Prostate gland (tissue), 2 donors: ENCODE measurements around the gene OST4. TPM values are rescaled to one million over a fixed set of nuclear protein-coding genes. Genes with fewer than 3 reads are reported as not detected.
"Not testable (repeated sequence)": the region's sequence is repeated elsewhere in the genome, so short reads cannot be mapped to it uniquely, and the experiment has no call there.

Experiments
- DNase-seq: peaks from one replicate; pipeline ENCODE4 v3.0.0-alpha.2; 2019; ENCODE audit warnings: low spot score
- H3K27ac ChIP-seq, 2 donors: fragments of 200-600 bp; sonication (generic); 2 replicates each; pipeline ENCODE4 v1.5.1; 2017 to 2019
- H3K27me3 ChIP-seq: fragments of 200-600 bp; sonication (generic); replicated peaks from 2 replicates; pipeline ENCODE4 v1.5.1; 2019; ENCODE audit not compliant: insufficient read depth
- H3K36me3 ChIP-seq, 2 donors: fragments of 200-600 bp; sonication (generic); 1 replicate in 1 of 2; 2 replicates in 1 of 2; pipeline versions ENCODE4 v1.5.1 to v1.8.1; 2017 to 2019
- H3K4me1 ChIP-seq: fragments of 200-600 bp; sonication (generic); replicated peaks from 2 replicates; pipeline ENCODE4 v1.5.1; 2019
- H3K4me3 ChIP-seq, 2 donors: fragments of 200-600 bp; sonication (generic); 2 replicates each; pipeline ENCODE4 v1.5.1; 2017 to 2019
- H3K9me3 ChIP-seq: fragments of 200-600 bp; sonication (generic); 2 replicates; pipeline ENCODE4 v1.5.1; 2017
- CTCF ChIP-seq, 4 experiments: fragments of 200-600 bp in 2 of 4; fragments of 450-650 bp in 2 of 4; sonication (generic) in 2 of 4; IDR thresholded peaks; 1 replicate in 3 of 4; 2 replicates in 1 of 4; pipeline ENCODE4 v1.5.1; 2016 to 2019; ENCODE audit warnings: antibody characterized with exemption in 4 of 4, mild to moderate bottlenecking in 2 of 4, moderate library complexity in 2 of 4
- POLR2A ChIP-seq: fragments of 450-650 bp; IDR thresholded peaks from one replicate; pipeline ENCODE4 v1.6.1; 2016; ENCODE audit warnings: antibody characterized with exemption, mild to moderate bottlenecking
- POLR2AphosphoS5 ChIP-seq: sonication (generic); formaldehyde crosslinking; IDR thresholded peaks from one replicate; pipeline ENCODE4 v1.6.1; 2017; ENCODE audit warnings: antibody characterized with exemption
- WGBS: methylation state at CpG from one replicate; pipeline ENCODE4 v1.1.5; 2018; 5-methylcytosine and 5-hydroxymethylcytosine counted together
- intact Hi-C: fragments of 100-400 bp; cut with DNase I; formaldehyde crosslinking; loops from one replicate; pipeline ENCODE4 v1.14.2; 2022
- total RNA-seq, 2 donors: library from RNA; depleted of rRNA; stranded (reverse); fragments of >200 nt; gene quantifications; one replicate each; pipeline ENCODE4 v1.1.0, GENCODE V29; 2016

OST4 gene
- total RNA-seq, result 100 to 1,000 TPM; 246 to 317 TPM

- Histone ChIP-seq H3K36me3 (no peaks in the 10 kb centered on the region), H3K4me1 (no peaks in the 10 kb centered on the region), H3K27me3 (no peaks in the 10 kb centered on the region), H3K9me3 (no peaks in the 10 kb centered on the region), H3K27ac (peak within 1 kb of the TSS; percentile 86 to 93), H3K4me3 (peak within 1 kb of the TSS; percentile 71 to 98)
- DNase-seq, result peak; percentile 94
- TF ChIP-seq POLR2AphosphoS5 (peak; percentile 84), POLR2A (peak; percentile 81), CTCF (IDR thresholded peaks at IDR 0.05) (peak in 3 of 4 experiments; percentile 7 to 30 (median 29))
- 0% methylated on average over 46 of the region's 86 CpGs for WGBS
- intact Hi-C loops, result loop anchor here (2.0 to 10.0 kb wide), 2 partner anchors 19 to 727 kb away; partner anchors contain the start of genes ADGRF3 and SELENOI
These were observed at the start of gene OST4 for GRCh38 chr2:27071277-27071989. Gene OST4 (minus strand): TSS chr2:27071654.

DNA sequence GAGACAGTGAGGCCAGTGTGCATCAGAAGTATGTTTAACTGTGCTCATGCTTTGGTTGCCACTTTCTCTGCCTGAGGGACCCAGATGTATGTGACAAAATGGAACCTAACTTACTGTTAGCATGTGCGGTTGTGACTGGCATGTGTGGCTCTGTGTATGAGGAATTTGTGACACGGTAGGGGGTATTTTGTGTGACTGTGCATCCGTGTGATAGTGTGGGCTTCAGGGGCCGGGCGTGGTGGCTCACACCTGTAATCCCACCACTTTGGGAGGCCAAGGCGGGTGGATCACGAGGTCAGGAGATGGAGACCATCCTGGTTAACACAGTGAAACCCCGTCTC is 47.8 kb upstream of the OST4 start:
- H3K4me1 ChIP-seq, DNase-seq, intact Hi-C loops, H3K27ac ChIP-seq, H3K9me3 ChIP-seq, H3K27me3 ChIP-seq, H3K36me3 ChIP-seq: not testable (repeated sequence)
- H3K4me3 ChIP-seq, result peak overlapping the region; percentile 28 to 36
- 83% methylated on average over 8 of the region's 8 CpGs for WGBS

DNA sequence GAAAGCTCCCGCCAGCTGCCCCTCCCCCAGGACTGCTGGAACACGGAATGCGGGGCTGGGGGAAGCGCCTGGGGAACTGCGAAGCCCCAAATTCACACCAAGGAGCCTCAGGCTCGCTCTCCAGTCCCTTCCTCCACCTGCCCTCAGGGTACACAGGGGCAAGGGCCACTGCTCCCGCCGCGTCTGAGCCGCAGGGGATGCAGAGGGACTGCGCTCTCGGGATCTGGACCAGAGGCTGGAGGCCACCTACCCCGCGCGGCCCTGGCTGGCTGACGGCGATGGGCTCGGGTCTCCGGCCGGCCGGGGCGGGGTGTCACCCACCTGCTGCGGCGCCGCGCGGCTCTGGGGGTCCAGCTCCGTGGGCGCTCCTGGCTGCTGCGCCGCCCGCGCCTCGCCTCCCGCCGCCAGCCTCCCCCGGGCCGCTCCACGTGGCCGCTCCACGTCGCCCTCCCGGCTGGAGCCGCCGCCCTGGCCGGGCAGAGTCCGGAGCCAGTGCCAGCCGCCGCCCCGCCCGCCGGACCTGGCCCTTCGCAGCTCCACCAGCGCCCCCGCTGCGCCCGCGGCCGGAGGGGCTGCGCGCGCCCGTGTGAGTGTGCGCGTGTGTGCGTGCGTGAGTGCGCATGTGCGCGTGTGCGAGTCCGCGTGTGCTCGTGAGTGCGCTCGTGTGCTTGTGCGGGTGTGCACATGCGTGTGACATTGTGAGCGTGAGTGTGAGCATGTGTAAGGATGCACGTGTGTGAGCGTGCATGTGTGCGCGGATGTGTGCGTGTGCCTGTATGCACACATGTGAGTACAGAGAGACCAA is 47.3 kb upstream of the OST4 start, which contains the start of gene CGREF1:
CGREF1 (minus strand) TSS at position 604 of the 805 bp plus-strand sequence. CDS start 14,762 bp downstream, outside the sequence.
- Histone ChIP-seq H3K27me3 (no peaks in the 10 kb centered on the region), H3K27ac (no peak within 1 kb of the TSS), H3K36me3 (no peaks in the 10 kb centered on the region), H3K9me3 (no peaks in the 10 kb centered on the region), H3K4me3 (peak within 1 kb of the TSS; percentile 28 to 36), H3K4me1 (peaks cover 3% of the 10 kb centered on the region)
- WGBS, result 6% methylated on average over 29 of the region's 84 CpGs
- DNase-seq, result no peak
- intact Hi-C loops, result no loop called here
- TF ChIP-seq POLR2AphosphoS5 (no peak), POLR2A (no peak), CTCF (IDR thresholded peaks at IDR 0.05) (no peak)

DNA sequence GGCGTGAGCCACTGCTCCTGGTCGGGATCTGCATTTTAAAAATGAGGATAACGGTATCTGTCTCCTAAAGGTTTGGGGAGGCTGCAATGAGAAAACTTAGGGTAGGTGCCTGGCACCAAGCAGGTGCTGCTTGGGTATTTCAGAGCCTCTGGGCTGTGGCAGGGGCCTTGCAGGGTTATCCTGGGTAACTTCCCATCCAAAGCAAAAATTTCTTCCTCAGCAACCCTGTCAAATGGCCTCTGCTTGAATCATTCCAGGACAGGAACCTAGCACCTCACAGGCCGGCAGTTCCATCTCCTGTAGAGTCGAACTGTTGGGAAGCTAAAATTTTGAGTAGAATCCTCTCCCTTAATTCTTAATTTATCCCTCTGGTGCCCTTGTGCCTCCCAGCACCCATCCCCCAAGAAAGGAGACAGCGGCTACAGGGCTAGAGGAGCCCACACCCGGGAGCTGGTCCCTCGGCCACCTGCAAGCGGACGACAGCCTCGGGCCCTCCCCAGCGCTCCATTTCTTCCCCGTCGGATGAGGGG is 46.6 kb upstream of the OST4 start:
- Histone ChIP-seq H3K4me3 (peak overlapping the region; percentile 28 to 36), H3K4me1 (peaks cover 3% of the 10 kb centered on the region), H3K36me3 (no peaks in the 10 kb centered on the region), H3K9me3 (no peaks in the 10 kb centered on the region), H3K27ac (no peak overlapping the region), H3K27me3 (no peaks in the 10 kb centered on the region)
- TF ChIP-seq CTCF (IDR thresholded peaks at IDR 0.05) (no peak), POLR2A (no peak), POLR2AphosphoS5 (no peak)
- no peak for DNase-seq
- 25% methylated on average over 14 of the region's 14 CpGs for WGBS
- intact Hi-C loops, result no loop called here

- Histone ChIP-seq H3K27me3 (no peaks in the 10 kb centered on the region), H3K4me1 (peaks cover 3% of the 10 kb centered on the region), H3K9me3 (no peaks in the 10 kb centered on the region), H3K27ac (no peak overlapping the region), H3K4me3 (no peak overlapping the region), H3K36me3 (no peaks in the 10 kb centered on the region)
- no peak for DNase-seq
- intact Hi-C loops, result no loop called here
- TF ChIP-seq POLR2AphosphoS5, result no peak
- whole genome bisulfite sequencing, result 69% methylated on average over 2 of the region's 2 CpGs
These were observed 44.1 kb upstream of the OST4 start for GRCh38 chr2:27115519-27115918.

DNA sequence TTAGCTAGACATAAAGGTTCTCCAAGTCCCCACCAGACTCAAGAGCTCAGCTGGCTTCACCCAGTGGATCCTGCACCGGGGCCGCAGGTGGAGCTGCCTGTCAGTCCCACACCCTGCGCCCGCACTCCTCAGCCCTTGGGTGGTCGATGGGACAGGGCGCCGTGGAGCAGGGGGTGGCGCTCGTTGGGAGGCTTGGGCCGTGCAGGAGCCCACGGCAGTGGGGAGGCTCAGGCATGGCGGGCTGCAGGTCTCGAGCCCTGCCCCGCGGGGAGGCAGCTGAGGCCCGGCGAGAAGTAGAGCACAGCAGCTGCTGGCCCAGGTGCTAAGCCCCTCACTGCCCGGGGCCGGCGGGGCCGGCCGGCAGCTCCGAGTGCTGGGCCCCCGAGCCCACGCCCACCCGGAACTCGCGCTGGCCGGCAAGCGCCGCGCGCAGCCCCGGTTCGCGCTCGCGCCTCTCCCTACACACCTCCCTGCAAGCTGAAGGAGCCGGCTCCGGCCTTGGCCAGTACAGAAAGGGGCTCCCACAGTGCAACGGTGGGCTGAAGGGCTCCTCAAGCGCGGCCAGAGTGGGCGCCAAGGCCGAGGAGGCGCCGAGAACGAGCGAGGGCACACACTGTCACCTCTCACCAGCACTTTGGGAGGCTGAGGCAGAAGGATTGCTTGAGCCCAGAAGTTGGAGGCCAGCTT is 40.1 kb upstream of the OST4 start:
- H3K4me1 ChIP-seq, H3K4me3 ChIP-seq, intact Hi-C loops, H3K9me3 ChIP-seq, H3K27me3 ChIP-seq, H3K36me3 ChIP-seq, DNase-seq, H3K27ac ChIP-seq: not testable (repeated sequence)
- WGBS, result 96% methylated on average over 44 of the region's 49 CpGs

DNA sequence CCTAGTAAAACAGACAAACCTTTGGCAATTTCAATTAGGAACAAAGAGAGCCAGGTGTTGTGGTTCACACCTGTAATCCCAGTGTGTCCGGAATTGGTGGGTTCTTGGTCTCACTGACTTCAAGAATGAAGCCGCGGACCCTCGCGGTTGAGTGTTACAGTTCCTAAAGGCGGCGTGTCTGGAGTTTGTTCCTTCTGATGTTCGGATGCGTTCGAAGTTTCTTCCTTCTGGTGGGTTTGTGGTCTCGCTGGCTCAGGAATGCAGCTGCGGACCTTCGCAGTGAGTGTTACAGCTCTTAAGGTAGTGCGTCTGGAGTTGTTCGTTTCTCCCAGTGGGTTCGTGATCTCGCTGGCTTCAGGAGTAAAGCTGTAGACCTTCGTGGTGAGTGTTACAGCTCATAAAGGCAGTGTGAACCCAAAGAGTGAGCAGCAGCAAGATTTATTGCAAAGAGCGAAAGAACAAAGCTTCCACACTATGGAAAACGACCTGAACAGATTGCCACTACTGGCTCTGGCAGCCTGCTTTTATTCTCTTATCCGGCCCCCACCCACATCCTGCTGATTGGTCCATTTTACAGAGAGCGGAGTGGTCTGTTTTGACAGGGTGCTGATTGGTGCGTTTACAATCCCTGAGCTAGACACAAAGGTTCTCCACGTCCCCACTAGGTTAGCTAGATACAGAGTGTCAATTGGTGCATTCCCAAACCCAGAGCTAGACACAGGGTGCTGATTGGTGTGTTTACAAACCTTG is 39.3 kb upstream of the OST4 start:
- H3K9me3 ChIP-seq, DNase-seq, H3K36me3 ChIP-seq, H3K27ac ChIP-seq, intact Hi-C loops, H3K4me3 ChIP-seq, H3K27me3 ChIP-seq, H3K4me1 ChIP-seq: not testable (repeated sequence)
- 69% methylated on average over 24 of the region's 24 CpGs for WGBS
